Osteoblast (primary cell): ENCODE data around the gene CBFA2T3. TPM values are rescaled to one million over a fixed set of nuclear protein-coding genes. Genes with fewer than 3 reads are reported as not detected.

Source experiments
- DNase-seq: peaks from one replicate; pipeline ENCODE4 v3.0.0; 2011; ENCODE audit warnings: low spot score, mixed read lengths; ENCODE audit not compliant: insufficient read length; ENCODE audit errors: missing footprints
- H2AFZ ChIP-seq: 2 replicates; pipeline ENCODE4 v1.6.0; 2011; ENCODE audit warnings: mild to moderate bottlenecking, low read length
- H3K27ac ChIP-seq: 2 replicates; pipeline ENCODE4 v1.5.1; 2011; ENCODE audit warnings: mild to moderate bottlenecking, low read depth, low read length, moderate library complexity
- H3K27me3 ChIP-seq: 2 replicates; pipeline ENCODE4 v1.6.0; 2012; ENCODE audit warnings: mild to moderate bottlenecking, control low read depth, inconsistent platforms, low read length, moderate library complexity; ENCODE audit not compliant: insufficient read depth
- H3K36me3 ChIP-seq: 2 replicates; pipeline ENCODE4 v1.5.1; 2011; ENCODE audit warnings: mild to moderate bottlenecking, low read length, control low read depth, moderate library complexity; ENCODE audit not compliant: insufficient read depth
- H3K4me1 ChIP-seq: 2 replicates; pipeline ENCODE4 v1.5.1; 2011; ENCODE audit warnings: mild to moderate bottlenecking, low read length, control low read depth, moderate library complexity; ENCODE audit not compliant: insufficient read depth
- H3K4me2 ChIP-seq: 2 replicates; pipeline ENCODE4 v1.6.0; 2011; ENCODE audit warnings: mild to moderate bottlenecking, low read length; ENCODE audit not compliant: insufficient read depth
- H3K4me3 ChIP-seq: fragments of 200-600 bp; sonication (generic); 3 replicates; pipeline ENCODE4 v1.5.1; 2012; ENCODE audit warnings: mild to moderate bottlenecking, low read length, inconsistent platforms; ENCODE audit not compliant: insufficient read depth
- H3K79me2 ChIP-seq: 2 replicates; pipeline ENCODE4 v1.6.0; 2012; ENCODE audit warnings: mild to moderate bottlenecking, low read length, control low read depth, inconsistent platforms; ENCODE audit not compliant: insufficient read depth
- H3K9me3 ChIP-seq: 2 replicates; pipeline ENCODE4 v1.5.1; 2011; ENCODE audit warnings: low read depth, low read length, control low read depth
- H4K20me1 ChIP-seq: 2 replicates; pipeline ENCODE4 v1.6.0; 2012; ENCODE audit warnings: mild to moderate bottlenecking, low read length, control low read depth; ENCODE audit not compliant: insufficient read depth
- CTCF ChIP-seq: IDR thresholded peaks from 2 replicates; pipeline ENCODE4 v1.5.1; 2011; ENCODE audit warnings: mild to moderate bottlenecking, low read depth, low read length, moderate library complexity; ENCODE audit errors: extremely low read depth
- total RNA-seq: library from RNA; depleted of rRNA; stranded (reverse); fragments of >200 nt; gene quantifications from 2 replicates; pipeline ENCODE4 v1.2.3, GENCODE V29; 2012

CBFA2T3 gene
- total RNA-seq, 1 donor = not detected

GRCh38 chr16:88924834-88925539, 52.0 kb downstream of the CBFA2T3 start:
- peak; percentile 100 for DNase-seq
- Histone ChIP-seq H2AFZ (peak overlapping the region; percentile 18), H4K20me1 (no peaks in the 10 kb centered on the region), H3K79me2 (no peaks in the 10 kb centered on the region), H3K27ac (no peak overlapping the region), H3K4me3 (no peak overlapping the region), H3K36me3 (no peaks in the 10 kb centered on the region), H3K4me2 (peak overlapping the region; percentile 64), H3K9me3 (no peaks in the 10 kb centered on the region), H3K27me3 (peaks cover 15% of the 10 kb centered on the region), H3K4me1 (peaks cover 21% of the 10 kb centered on the region)
- peak; percentile 46 for TF ChIP-seq CTCF

- no peaks in the 10 kb centered on the region for H3K79me2 ChIP-seq
- no peak overlapping the region for H3K4me2 ChIP-seq
- H2AFZ ChIP-seq = no peak overlapping the region
- peaks cover 15% of the 10 kb centered on the region for H3K27me3 ChIP-seq
- no peaks in the 10 kb centered on the region for H3K36me3 ChIP-seq
- no peaks in the 10 kb centered on the region for H4K20me1 ChIP-seq
- no peak for DNase-seq
- H3K9me3 ChIP-seq = no peaks in the 10 kb centered on the region
- TF ChIP-seq CTCF = no peak
- H3K4me1 ChIP-seq = peaks cover 21% of the 10 kb centered on the region
- no peak overlapping the region for H3K4me3 ChIP-seq
- no peak overlapping the region for H3K27ac ChIP-seq
Observed at GRCh38 chr16:88923926-88924833, 52.8 kb downstream of the CBFA2T3 start.

- no peak overlapping the region for H3K4me2 ChIP-seq
- no peaks in the 10 kb centered on the region for H4K20me1 ChIP-seq
- H3K36me3 ChIP-seq = no peaks in the 10 kb centered on the region
- no peaks in the 10 kb centered on the region for H3K79me2 ChIP-seq
- H3K4me1 ChIP-seq = peaks cover 21% of the 10 kb centered on the region
- DNase-seq = no peak
- no peak overlapping the region for H2AFZ ChIP-seq
- H3K27ac ChIP-seq = no peak overlapping the region
- no peaks in the 10 kb centered on the region for H3K9me3 ChIP-seq
- peaks cover 8% of the 10 kb centered on the region for H3K27me3 ChIP-seq
- no peak for TF ChIP-seq CTCF
- no peak overlapping the region for H3K4me3 ChIP-seq
Observed at GRCh38 chr16:88923450-88923849, 53.6 kb downstream of the CBFA2T3 start.

GRCh38 chr16:88922826-88923410, 54.1 kb downstream of the CBFA2T3 start:
- Histone ChIP-seq H2AFZ (peak overlapping the region; percentile 68), H4K20me1 (no peaks in the 10 kb centered on the region), H3K4me2 (peak overlapping the region; percentile 39), H3K4me1 (peaks cover 21% of the 10 kb centered on the region), H3K4me3 (no peak overlapping the region), H3K27ac (no peak overlapping the region), H3K27me3 (peaks cover 6% of the 10 kb centered on the region), H3K9me3 (no peaks in the 10 kb centered on the region), H3K36me3 (no peaks in the 10 kb centered on the region), H3K79me2 (no peaks in the 10 kb centered on the region)
- no peak for DNase-seq
- no peak for TF ChIP-seq CTCF
